ENCODE measurements around the gene AP5S1. TPM values are rescaled to one million over a fixed set of nuclear protein-coding genes. Genes with fewer than 3 reads are reported as not detected.

Gene AP5S1
- total and polyA plus RNA-seq, 2 of the 13 experiments (the other 11 are each of a cell fraction or from before 2014, with no cell fraction given): 7.9 to 23.2 TPM

- peak; percentile 90 for TF ChIP-seq NRL (CRISPR knock-in tag; IDR thresholded peaks at IDR 0.05; ENCODE audit: borderline replicate concordance)
- TF ChIP-seq REL (CRISPR knock-in tag; conservative IDR thresholded peaks at IDR 0.05): no peak
- TF ChIP-seq ZXDC (CRISPR knock-in tag; IDR thresholded peaks at IDR 0.05): no peak
- no peak for TF ChIP-seq MLXIP (CRISPR knock-in tag; IDR thresholded peaks at IDR 0.05; ENCODE audit: borderline replicate concordance)
- TF ChIP-seq ZBTB26 (CRISPR knock-in tag; IDR thresholded peaks at IDR 0.05; ENCODE audit: borderline replicate concordance): no peak; the same call in 1 of the 2 replicates
- TF ChIP-seq FOXK2 (IDR thresholded peaks at IDR 0.05): no peak
- TF ChIP-seq DRAP1 (CRISPR knock-in tag; IDR thresholded peaks at IDR 0.05): peak; percentile 96
- no peak; the same call in 1 of the 2 replicates for TF ChIP-seq ZBTB49 (CRISPR knock-in tag; IDR thresholded peaks at IDR 0.05; ENCODE audit: borderline replicate concordance)
- no peak for TF ChIP-seq E2F2 (CRISPR knock-in tag; IDR thresholded peaks at IDR 0.05; ENCODE audit: borderline replicate concordance)
- no peak for TF ChIP-seq HNF4G (IDR thresholded peaks at IDR 0.05; ENCODE audit: borderline replicate concordance, low read depth, low read length)
- no peak; the same call in 1 of the 2 replicates for TF ChIP-seq HNF4G (CRISPR knock-in tag; IDR thresholded peaks at IDR 0.05; ENCODE audit: borderline replicate concordance, low read depth)
- peak; percentile 91; the same call in 1 of the 2 replicates for TF ChIP-seq MTA1 (CRISPR knock-in tag; IDR thresholded peaks at IDR 0.05; ENCODE audit: borderline replicate concordance)
- 0 out of 2 replicates have a peak, but pooled peaks have one; percentile 8 for TF ChIP-seq NFATC3 (CRISPR knock-in tag; IDR thresholded peaks at IDR 0.05)
- TF ChIP-seq KAT8 (CRISPR knock-in tag; IDR thresholded peaks at IDR 0.05): peak; percentile 47; the same call in 1 of the 2 replicates
- no peak for TF ChIP-seq ZBTB8A (CRISPR knock-in tag; IDR thresholded peaks at IDR 0.05; ENCODE audit: borderline replicate concordance, low read depth)
- peak; percentile 60; the same call in 1 of the 2 replicates for TF ChIP-seq SP5 (CRISPR knock-in tag; IDR thresholded peaks at IDR 0.05; ENCODE audit: borderline replicate concordance, low read depth)
These were observed 24.6 kb upstream of the AP5S1 start, which contains the start of gene CDC25B (continued) for GRCh38 chr20:3795511-3796468.

Measured in HepG2 (cell line).